ENCODE results near the gene PKD2. TPM values are rescaled to one million over a fixed set of nuclear protein-coding genes. Genes with fewer than 3 reads are reported as not detected.
A peak's percentile ranks its signal among the peaks of the same experiment; 100 is the strongest.

Gene PKD2
- total and polyA plus RNA-seq, 2 experiments from 2014 or later = 16.3 to 27.1 TPM

DNA sequence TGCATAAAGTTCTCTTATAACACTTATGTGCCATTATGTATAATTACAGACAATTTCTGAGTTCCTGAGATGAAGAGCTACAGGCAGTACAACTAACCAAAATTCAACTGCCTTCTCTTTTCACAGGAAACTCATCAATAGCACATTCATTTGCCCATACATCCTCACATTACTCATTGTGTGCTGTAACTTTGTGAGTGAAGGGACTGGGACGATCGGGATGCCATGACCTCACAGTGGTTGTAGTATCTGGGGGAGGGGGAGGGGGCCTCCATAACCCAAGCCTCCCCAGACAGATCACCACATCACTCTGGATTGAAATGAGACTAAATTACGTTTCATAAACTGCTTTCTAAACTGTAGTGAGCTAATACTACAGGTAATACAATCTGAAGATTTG, 90.3 kb downstream of the PKD2 start:
- Histone ChIP-seq H3K4me3 (no peak overlapping the region), H3K9me3 (ENCODE audit: low read depth) (no peaks in the 10 kb centered on the region), H3K27me3 (no peaks in the 10 kb centered on the region), H3K36me3 (no peaks in the 10 kb centered on the region), H3K4me1 (ENCODE audit: low read depth) (no peaks in the 10 kb centered on the region), H3K27ac (no peak overlapping the region)
- no peak for DNase-seq (ENCODE audit: low read depth in 1 of 2, low spot score in 1 of 2)
- TF ChIP-seq, protein P1, sequence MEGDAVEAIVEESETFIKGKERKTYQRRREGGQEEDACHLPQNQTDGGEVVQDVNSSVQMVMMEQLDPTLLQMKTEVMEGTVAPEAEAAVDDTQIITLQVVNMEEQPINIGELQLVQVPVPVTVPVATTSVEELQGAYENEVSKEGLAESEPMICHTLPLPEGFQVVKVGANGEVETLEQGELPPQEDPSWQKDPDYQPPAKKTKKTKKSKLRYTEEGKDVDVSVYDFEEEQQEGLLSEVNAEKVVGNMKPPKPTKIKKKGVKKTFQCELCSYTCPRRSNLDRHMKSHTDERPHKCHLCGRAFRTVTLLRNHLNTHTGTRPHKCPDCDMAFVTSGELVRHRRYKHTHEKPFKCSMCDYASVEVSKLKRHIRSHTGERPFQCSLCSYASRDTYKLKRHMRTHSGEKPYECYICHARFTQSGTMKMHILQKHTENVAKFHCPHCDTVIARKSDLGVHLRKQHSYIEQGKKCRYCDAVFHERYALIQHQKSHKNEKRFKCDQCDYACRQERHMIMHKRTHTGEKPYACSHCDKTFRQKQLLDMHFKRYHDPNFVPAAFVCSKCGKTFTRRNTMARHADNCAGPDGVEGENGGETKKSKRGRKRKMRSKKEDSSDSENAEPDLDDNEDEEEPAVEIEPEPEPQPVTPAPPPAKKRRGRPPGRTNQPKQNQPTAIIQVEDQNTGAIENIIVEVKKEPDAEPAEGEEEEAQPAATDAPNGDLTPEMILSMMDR (IDR thresholded peaks at IDR 0.05; ENCODE audit: low read depth, low read length) = no peak

DNA sequence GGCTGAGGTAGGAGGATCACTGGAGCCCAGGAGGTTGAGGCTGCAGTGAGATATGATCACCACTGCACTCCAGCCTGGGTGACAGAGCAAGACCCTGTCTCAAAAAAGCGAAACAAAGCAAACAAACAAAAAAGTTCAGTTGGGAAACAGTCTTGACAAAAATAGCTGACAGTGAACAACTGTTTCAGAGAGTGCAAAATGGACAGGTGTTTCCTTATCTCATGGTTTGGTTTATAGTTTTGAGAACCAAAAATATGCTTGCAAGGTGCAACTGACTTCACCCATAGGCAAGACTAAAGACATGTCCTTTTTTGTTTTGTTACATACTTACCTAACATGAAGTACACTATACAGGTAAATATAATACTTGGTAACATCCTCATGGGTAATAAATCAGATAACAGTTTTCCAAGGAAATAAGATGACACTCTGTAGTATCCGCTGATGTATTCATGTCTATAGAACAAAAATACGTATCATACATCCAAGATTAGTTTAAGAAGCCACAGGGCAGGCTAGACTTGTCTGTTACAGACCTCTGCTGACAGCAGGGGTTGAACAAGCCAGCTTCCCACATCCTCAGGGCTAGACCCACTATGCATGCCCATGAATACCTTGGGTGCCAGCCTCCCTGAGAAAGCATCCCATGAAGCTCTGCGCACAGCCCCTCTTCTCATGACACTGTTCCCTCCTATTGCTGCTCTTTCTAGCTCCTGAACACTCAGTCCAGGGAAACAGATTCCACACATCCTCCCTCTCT, 91.7 kb downstream of the PKD2 start:
- TF ChIP-seq, protein P1 (IDR thresholded peaks at IDR 0.05; ENCODE audit: low read depth, low read length) = no peak
- H3K27me3 ChIP-seq = no peaks in the 10 kb centered on the region
- no peak overlapping the region for H3K27ac ChIP-seq

DNA sequence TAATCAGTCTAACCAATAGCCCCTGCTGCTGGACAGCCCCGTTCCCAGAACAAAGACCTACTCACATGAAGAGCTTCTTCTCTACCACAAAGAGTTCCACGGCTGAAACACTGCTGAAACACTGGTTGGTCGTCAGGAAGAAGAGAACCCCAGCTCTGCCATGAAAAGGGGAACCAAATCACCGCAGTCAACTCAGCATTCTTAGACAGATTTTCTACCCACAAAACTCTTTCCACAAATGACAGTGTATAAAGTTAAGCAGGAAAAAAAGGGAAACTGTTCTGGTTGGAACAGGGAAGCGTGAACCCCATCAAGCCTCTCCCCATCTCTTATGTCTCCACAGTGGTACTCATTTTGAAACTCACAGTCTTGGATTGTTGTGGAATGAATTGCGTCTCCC, 93.7 kb downstream of the PKD2 start:
- TF ChIP-seq, protein P1 (IDR thresholded peaks at IDR 0.05; ENCODE audit: low read depth, low read length) = no peak
- Histone ChIP-seq H3K4me1 (ENCODE audit: low read depth) (no peaks in the 10 kb centered on the region), H3K27me3 (no peaks in the 10 kb centered on the region), H3K4me3 (no peak overlapping the region), H3K9me3 (ENCODE audit: low read depth) (no peaks in the 10 kb centered on the region), H3K27ac (no peak overlapping the region), H3K36me3 (no peaks in the 10 kb centered on the region)
- DNase-seq (ENCODE audit: low read depth in 1 of 2, low spot score in 1 of 2) = no peak

More for the DNA sequence above, 91.7 kb downstream of the PKD2 start:
- Histone ChIP-seq H3K9me3 (ENCODE audit: low read depth) (no peaks in the 10 kb centered on the region), H3K4me1 (ENCODE audit: low read depth) (no peaks in the 10 kb centered on the region), H3K4me3 (no peak overlapping the region), H3K36me3 (no peaks in the 10 kb centered on the region)
- DNase-seq (ENCODE audit: low read depth in 1 of 2, low spot score in 1 of 2) = no peak

DNA sequence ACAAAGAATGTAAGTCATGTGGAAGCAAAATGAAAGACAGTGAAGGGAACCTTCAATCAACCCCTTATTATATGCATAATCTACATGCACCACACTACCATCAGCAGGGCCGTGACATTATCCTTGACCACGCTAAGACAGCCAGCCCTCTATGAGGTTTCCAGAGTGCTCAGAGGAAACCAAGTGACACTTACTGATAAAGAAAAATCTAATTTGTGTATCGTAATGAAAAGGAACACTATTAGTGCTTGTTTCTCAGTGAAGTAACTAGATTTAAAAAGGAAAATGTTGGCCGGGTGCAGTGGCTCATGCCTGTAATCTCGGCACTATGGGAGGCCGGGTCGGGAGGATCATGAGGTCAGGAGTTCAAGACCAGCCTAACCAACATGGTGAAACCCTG, 94.6 kb downstream of the PKD2 start:
- Histone ChIP-seq H3K36me3 (no peaks in the 10 kb centered on the region), H3K27me3 (no peaks in the 10 kb centered on the region), H3K27ac (no peak overlapping the region), H3K9me3 (ENCODE audit: low read depth) (no peaks in the 10 kb centered on the region), H3K4me3 (no peak overlapping the region), H3K4me1 (ENCODE audit: low read depth) (no peaks in the 10 kb centered on the region)
- DNase-seq (ENCODE audit: low read depth in 1 of 2, low spot score in 1 of 2) = no peak
- TF ChIP-seq, protein P1 (IDR thresholded peaks at IDR 0.05; ENCODE audit: low read depth, low read length) = no peak

DNA sequence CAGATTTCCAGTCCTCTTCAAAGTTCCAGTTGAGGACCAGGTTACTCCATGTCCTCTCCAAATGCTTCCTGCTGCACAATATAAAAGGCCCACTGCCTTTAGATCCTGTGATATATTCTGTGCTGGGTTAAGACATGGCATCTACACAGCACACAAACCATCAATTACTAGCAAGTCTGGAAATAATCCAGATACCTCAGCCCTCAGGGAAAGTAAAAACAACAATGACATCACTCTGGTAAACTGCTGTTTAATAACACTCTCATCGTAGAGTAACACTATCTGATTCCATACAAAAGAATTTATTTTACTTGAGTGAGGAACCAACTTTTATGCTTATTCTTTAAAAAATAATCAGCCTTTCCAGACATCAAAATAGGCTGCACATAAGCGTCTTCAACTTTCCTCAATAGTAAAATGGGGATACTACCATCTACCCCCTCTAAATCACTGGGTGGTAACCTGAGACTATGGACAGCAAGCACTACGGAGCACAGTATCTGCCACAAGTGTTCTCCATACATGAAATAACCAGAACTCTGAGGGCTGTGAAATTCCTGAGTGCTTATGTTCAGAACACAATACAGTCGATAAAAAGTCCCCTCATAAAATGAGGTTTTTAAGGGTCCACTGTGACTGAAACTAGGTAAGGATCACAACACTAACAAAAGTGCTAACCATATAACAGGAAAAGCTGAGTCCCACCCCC, 97.6 kb downstream of the PKD2 start:
- H3K27me3 ChIP-seq = no peaks in the 10 kb centered on the region
- no peaks in the 10 kb centered on the region for H3K9me3 ChIP-seq (ENCODE audit: low read depth)
- peak in 1 of 2 donors; percentile 26 for DNase-seq (ENCODE audit: low read depth in 1 of 2, low spot score in 1 of 2)
- TF ChIP-seq, protein P1 (IDR thresholded peaks at IDR 0.05; ENCODE audit: low read depth, low read length) = no peak
- H3K27ac ChIP-seq = no peak overlapping the region
- no peak overlapping the region for H3K4me3 ChIP-seq
- H3K36me3 ChIP-seq = no peaks in the 10 kb centered on the region
- H3K4me1 ChIP-seq (ENCODE audit: low read depth) = no peaks in the 10 kb centered on the region

All from cardiac muscle cell (in vitro differentiated cells and primary cell).